K562 (cell line): Measurements from ENCODE around the gene DHRS3. TPM values are rescaled to one million over a fixed set of nuclear protein-coding genes. Genes with fewer than 3 reads are reported as not detected.

Experiments used
- BACH1 ChIP-seq: fragments of 200-800 bp; sonication (Bioruptor generic); IDR thresholded peaks from 2 replicates; pipeline ENCODE4 v1.6.1; 2016; ENCODE audit warnings: missing genetic modification characterization, missing compliant biosample characterization
- ESRRB ChIP-seq: fragments of 250-450 bp; sonication (Bioruptor Pico); IDR thresholded peaks from 2 replicates; pipeline ENCODE4 v1.5.0; 2020; ENCODE audit warnings: mild to moderate bottlenecking, moderate library complexity, borderline replicate concordance
- MXI1 ChIP-seq: IDR thresholded peaks from 2 replicates; pipeline ENCODE4 v1.6.1; 2011; ENCODE audit warnings: low read depth, mild to moderate bottlenecking, improper control_type of control experiment, low read length
- NCOA2 ChIP-seq, 2 experiments: fragments of 450-650 bp; IDR thresholded peaks; 2 replicates each; pipeline ENCODE4 v1.6.1; 2018; ENCODE audit warnings: mild to moderate bottlenecking in 2 of 2, moderate library complexity in 1 of 2; ENCODE audit not compliant: partially characterized antibody in 2 of 2
- NRF1 ChIP-seq, 2 experiments: fragments of 450-650 bp; IDR thresholded peaks in 1 of 2; conservative IDR thresholded peaks in 1 of 2; 2 replicates each; pipeline ENCODE4 v1.6.1; 2014; ENCODE audit warnings: mild to moderate bottlenecking in 2 of 2
- PHB ChIP-seq: fragments of 250-450 bp; sonication (Bioruptor Pico); IDR thresholded peaks from 2 replicates; pipeline ENCODE4 v1.5.0; 2021
- PPARD ChIP-seq: fragments of 250-450 bp; sonication (Bioruptor Pico); IDR thresholded peaks from 2 replicates; pipeline ENCODE4 v1.8.0; 2022; ENCODE audit warnings: inconsistent platforms, mild to moderate bottlenecking, moderate library complexity
- RFX5 ChIP-seq: IDR thresholded peaks from 2 replicates; pipeline ENCODE4 v1.6.1; 2011; ENCODE audit warnings: low read depth, mild to moderate bottlenecking, improper control_type of control experiment, low read length
- RFX7 ChIP-seq: fragments of 250-450 bp; sonication (Bioruptor Pico); IDR thresholded peaks from 2 replicates; pipeline ENCODE4 v1.5.1; 2021; ENCODE audit warnings: mild to moderate bottlenecking
- RHOXF2B ChIP-seq: fragments of 250-450 bp; sonication (Bioruptor Pico); conservative IDR thresholded peaks from 2 replicates; pipeline ENCODE4 v1.5.1; 2021
- SETDB1 ChIP-seq: IDR thresholded peaks from one replicate; pipeline ENCODE4 v1.6.1; 2012; ENCODE audit warnings: low read length, control low read depth, inconsistent platforms
- TAL1 ChIP-seq: fragments of 450-650 bp; IDR thresholded peaks from 2 replicates; pipeline ENCODE4 v1.6.1; 2016; ENCODE audit warnings: mild to moderate bottlenecking
- ZNF41 ChIP-seq: fragments of 250-450 bp; sonication (Bioruptor Pico); conservative IDR thresholded peaks from 2 replicates; pipeline ENCODE4 v1.4.0; 2020; ENCODE audit warnings: mild to moderate bottlenecking
- polyA plus RNA-seq, 8 experiments: library from polyadenylated mRNA; depleted of rRNA in 4 of 8; stranded (reverse) in 5 of 8; unstranded in 3 of 8; fragments of >200 nt; fragmentation: Nextera tagmentation in 2 of 8; fragmentation: Illumina TruSeq in 1 of 8; extraction: Ambion mirVana in 2 of 8; extraction: Trizol in 1 of 8; gene quantifications; 2 replicates each; pipeline versions ENCODE4 v1.2.1 to v1.2.3, GENCODE V29; 2011 to 2014; ENCODE audit warnings: inconsistent platforms in 1 of 8, missing spikeins in 1 of 8
- total RNA-seq, 7 experiments: library from RNA; depleted of rRNA in 6 of 7; stranded (reverse); fragments of >200 nt in 6 of 7; fragmentation: Illumina TruSeq in 2 of 7; extraction: Trizol in 2 of 7; gene quantifications; 2 replicates each; pipeline versions ENCODE4 v1.2.1 to v1.2.3, GENCODE V29; 2011 to 2021; ENCODE audit warnings: low replicate concordance in 1 of 7
- TF ChIP-seq, protein P1 (sequence below): fragments of 450-650 bp; IDR thresholded peaks from 2 replicates; pipeline ENCODE4 v1.6.1; 2018; ENCODE audit not compliant: partially characterized antibody
- TF ChIP-seq, protein P2 (sequence below): fragments of 450-650 bp; IDR thresholded peaks from 2 replicates; pipeline ENCODE4 v1.6.1; 2017; ENCODE audit warnings: antibody characterized with exemption, mild to moderate bottlenecking
- TF ChIP-seq, protein P3 (sequence below), 3 experiments: fragments of 200-800 bp in 1 of 3; fragments of 250-450 bp in 1 of 3; fragments of 450-650 bp in 1 of 3; sonication (Bioruptor Pico) in 1 of 3; sonication (Bioruptor generic) in 1 of 3; formaldehyde crosslinking in 1 of 3; IDR thresholded peaks; 2 replicates each; pipeline versions ENCODE4 v1.6.1 to v1.8.0; 2016 to 2022; ENCODE audit warnings: mild to moderate bottlenecking in 2 of 3, missing genetic modification characterization in 2 of 3, missing compliant biosample characterization in 1 of 3, moderate library complexity in 1 of 3

The DHRS3 gene
- total and polyA plus RNA-seq, 9 of the 15 experiments (the other 6 are each of a cell fraction or from before 2014, with no cell fraction given): 21.0 to 116 (median 58.7) TPM

DNA sequence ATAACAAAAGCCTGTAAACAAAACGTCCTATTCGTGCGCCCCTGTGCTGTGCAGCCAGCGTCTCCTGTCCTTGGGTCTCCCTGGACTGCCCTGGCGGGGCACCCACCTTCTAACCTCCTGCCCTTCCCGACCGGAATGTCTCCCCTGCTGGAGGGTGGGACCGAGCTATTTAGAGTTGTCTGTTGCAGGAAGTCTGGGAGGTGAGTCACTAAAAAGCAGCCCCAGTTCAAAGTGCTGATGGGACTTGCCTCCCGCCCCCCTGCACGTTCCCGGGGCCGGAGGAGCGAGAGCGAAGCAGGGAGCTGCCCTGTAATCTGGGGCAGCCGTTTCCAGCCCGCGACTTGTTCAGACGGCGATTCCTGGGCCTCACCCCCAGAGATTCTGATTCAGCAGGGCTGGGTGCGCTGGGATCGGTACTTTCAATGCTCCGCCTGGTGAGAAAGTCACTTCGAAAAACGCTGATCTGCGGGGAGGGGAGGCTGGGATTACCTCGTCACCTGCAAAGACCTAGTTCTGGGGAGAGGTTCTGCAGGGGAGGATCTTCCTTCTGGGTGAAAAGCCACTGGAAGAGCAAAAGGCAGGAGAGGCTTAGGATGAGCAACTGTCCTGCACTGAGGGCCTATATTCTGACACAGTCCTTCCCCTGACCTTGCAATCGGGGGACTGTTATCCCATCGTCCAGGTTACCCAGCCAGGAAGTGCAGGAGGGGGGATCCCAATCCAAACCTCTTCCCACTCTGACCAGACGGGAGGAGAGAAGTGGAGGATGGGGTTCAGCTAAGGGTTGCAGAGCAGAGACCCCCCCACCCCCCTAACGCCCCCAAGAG, 1.2 kb upstream of the DHRS3 start (continued):
- TF ChIP-seq, protein P1, sequence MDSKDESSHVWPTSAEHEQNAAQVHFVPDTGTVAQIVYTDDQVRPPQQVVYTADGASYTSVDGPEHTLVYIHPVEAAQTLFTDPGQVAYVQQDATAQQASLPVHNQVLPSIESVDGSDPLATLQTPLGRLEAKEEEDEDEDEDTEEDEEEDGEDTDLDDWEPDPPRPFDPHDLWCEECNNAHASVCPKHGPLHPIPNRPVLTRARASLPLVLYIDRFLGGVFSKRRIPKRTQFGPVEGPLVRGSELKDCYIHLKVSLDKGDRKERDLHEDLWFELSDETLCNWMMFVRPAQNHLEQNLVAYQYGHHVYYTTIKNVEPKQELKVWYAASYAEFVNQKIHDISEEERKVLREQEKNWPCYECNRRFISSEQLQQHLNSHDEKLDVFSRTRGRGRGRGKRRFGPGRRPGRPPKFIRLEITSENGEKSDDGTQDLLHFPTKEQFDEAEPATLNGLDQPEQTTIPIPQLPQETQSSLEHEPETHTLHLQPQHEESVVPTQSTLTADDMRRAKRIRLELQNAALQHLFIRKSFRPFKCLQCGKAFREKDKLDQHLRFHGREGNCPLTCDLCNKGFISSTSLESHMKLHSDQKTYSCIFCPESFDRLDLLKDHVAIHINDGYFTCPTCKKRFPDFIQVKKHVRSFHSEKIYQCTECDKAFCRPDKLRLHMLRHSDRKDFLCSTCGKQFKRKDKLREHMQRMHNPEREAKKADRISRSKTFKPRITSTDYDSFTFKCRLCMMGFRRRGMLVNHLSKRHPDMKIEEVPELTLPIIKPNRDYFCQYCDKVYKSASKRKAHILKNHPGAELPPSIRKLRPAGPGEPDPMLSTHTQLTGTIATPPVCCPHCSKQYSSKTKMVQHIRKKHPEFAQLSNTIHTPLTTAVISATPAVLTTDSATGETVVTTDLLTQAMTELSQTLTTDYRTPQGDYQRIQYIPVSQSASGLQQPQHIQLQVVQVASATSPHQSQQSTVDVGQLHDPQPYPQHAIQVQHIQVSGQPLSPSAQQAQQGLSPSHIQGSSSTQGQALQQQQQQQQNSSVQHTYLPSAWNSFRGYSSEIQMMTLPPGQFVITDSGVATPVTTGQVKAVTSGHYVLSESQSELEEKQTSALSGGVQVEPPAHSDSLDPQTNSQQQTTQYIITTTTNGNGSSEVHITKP: no peak
- TF ChIP-seq NRF1 (conservative IDR thresholded peaks at IDR 0.05 in 1 of 2, IDR thresholded peaks at IDR 0.05 in 1 of 2): no peak
- TF ChIP-seq BACH1 (tag): no peak
- TF ChIP-seq RFX7: no peak
- no peak for TF ChIP-seq ESRRB
- no peak for TF ChIP-seq SETDB1
- TF ChIP-seq, protein P2, sequence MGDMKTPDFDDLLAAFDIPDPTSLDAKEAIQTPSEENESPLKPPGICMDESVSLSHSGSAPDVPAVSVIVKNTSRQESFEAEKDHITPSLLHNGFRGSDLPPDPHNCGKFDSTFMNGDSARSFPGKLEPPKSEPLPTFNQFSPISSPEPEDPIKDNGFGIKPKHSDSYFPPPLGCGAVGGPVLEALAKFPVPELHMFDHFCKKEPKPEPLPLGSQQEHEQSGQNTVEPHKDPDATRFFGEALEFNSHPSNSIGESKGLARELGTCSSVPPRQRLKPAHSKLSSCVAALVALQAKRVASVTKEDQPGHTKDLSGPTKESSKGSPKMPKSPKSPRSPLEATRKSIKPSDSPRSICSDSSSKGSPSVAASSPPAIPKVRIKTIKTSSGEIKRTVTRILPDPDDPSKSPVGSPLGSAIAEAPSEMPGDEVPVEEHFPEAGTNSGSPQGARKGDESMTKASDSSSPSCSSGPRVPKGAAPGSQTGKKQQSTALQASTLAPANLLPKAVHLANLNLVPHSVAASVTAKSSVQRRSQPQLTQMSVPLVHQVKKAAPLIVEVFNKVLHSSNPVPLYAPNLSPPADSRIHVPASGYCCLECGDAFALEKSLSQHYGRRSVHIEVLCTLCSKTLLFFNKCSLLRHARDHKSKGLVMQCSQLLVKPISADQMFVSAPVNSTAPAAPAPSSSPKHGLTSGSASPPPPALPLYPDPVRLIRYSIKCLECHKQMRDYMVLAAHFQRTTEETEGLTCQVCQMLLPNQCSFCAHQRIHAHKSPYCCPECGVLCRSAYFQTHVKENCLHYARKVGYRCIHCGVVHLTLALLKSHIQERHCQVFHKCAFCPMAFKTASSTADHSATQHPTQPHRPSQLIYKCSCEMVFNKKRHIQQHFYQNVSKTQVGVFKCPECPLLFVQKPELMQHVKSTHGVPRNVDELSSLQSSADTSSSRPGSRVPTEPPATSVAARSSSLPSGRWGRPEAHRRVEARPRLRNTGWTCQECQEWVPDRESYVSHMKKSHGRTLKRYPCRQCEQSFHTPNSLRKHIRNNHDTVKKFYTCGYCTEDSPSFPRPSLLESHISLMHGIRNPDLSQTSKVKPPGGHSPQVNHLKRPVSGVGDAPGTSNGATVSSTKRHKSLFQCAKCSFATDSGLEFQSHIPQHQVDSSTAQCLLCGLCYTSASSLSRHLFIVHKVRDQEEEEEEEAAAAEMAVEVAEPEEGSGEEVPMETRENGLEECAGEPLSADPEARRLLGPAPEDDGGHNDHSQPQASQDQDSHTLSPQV: no peak; the same call in none of the 2 replicates
- no peak for TF ChIP-seq PHB (CRISPR knock-in tag)
- TF ChIP-seq ZNF41: no peak
- TF ChIP-seq, protein P3, sequence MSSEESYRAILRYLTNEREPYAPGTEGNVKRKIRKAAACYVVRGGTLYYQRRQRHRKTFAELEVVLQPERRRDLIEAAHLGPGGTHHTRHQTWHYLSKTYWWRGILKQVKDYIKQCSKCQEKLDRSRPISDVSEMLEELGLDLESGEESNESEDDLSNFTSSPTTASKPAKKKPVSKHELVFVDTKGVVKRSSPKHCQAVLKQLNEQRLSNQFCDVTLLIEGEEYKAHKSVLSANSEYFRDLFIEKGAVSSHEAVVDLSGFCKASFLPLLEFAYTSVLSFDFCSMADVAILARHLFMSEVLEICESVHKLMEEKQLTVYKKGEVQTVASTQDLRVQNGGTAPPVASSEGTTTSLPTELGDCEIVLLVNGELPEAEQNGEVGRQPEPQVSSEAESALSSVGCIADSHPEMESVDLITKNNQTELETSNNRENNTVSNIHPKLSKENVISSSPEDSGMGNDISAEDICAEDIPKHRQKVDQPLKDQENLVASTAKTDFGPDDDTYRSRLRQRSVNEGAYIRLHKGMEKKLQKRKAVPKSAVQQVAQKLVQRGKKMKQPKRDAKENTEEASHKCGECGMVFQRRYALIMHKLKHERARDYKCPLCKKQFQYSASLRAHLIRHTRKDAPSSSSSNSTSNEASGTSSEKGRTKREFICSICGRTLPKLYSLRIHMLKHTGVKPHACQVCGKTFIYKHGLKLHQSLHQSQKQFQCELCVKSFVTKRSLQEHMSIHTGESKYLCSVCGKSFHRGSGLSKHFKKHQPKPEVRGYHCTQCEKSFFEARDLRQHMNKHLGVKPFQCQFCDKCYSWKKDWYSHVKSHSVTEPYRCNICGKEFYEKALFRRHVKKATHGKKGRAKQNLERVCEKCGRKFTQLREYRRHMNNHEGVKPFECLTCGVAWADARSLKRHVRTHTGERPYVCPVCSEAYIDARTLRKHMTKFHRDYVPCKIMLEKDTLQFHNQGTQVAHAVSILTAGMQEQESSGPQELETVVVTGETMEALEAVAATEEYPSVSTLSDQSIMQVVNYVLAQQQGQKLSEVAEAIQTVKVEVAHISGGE (CRISPR knock-in tag; IDR thresholded peaks at IDR 0.05): peak in 1 of 3 experiments; percentile 25; a peak in 1 of 6 replicates
- no peak for TF ChIP-seq RFX5
- 0 out of 2 replicates have a peak, but pooled peaks have one; percentile 26 for TF ChIP-seq MXI1
- no peak for TF ChIP-seq NCOA2 (IDR thresholded peaks at IDR 0.05; ENCODE audit: partially characterized antibody in 2 of 2)
- TF ChIP-seq RHOXF2B: no peak
- TF ChIP-seq PPARD (CRISPR knock-in tag): no peak
- no peak for TF ChIP-seq TAL1
